Body of pancreas (tissue), 4 donors: Measurements from ENCODE around the gene IL1F10.

Experiments used
- CTCF ChIP-seq, 7 experiments: fragments of 450-650 bp in 4 of 7; fragments of 200-600 bp in 3 of 7; sonication (generic) in 3 of 7; IDR thresholded peaks; one replicate each; pipeline ENCODE4 v1.5.1; 2016 to 2019; ENCODE audit warnings: antibody characterized with exemption in 7 of 7
- POLR2A ChIP-seq, 3 donors: fragments of 450-650 bp; IDR thresholded peaks; one replicate each; pipeline ENCODE4 v1.6.1; 2016; ENCODE audit warnings: antibody characterized with exemption in 3 of 3, mild to moderate bottlenecking in 2 of 3

DNA sequence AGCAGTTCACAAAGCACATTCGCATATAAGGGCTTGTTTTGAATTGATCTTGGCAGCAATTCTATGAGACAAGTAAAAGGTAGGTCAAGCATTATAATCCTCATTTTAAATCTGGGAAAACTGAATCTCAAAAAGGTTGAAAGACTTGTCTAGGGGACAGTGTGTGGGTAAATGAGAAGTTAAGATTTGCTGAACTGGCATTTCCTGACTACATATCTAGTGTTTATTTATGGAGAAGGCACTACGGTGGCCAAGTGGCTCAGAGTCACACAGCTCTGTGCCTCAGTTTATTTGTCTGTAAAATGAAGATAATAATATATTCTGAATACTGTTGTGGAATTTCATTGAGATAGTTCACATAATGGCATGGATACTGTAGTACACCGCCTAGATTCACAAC, 43.4 kb downstream of the IL1F10 start:
- TF ChIP-seq CTCF (IDR thresholded peaks at IDR 0.05) (no peak), POLR2A (IDR thresholded peaks at IDR 0.05) (no peak)
